HepG2 (cell line): ENCODE measurements around the gene ZCCHC10. TPM values are rescaled to one million over a fixed set of nuclear protein-coding genes. Genes with fewer than 3 reads are reported as not detected.
A peak's percentile ranks its signal among the peaks of the same experiment; 100 is the strongest.

Experiments used
- CHCHD3 ChIP-seq: sonication (generic); formaldehyde crosslinking; IDR thresholded peaks from 2 replicates; pipeline ENCODE4 v1.8.0; 2022; ENCODE audit warnings: mild to moderate bottlenecking, missing genetic modification reagents, moderate library complexity
- CREB3 ChIP-seq: sonication (generic); formaldehyde crosslinking; IDR thresholded peaks from 2 replicates; pipeline ENCODE4 v1.5.0; 2020; ENCODE audit warnings: missing genetic modification reagents
- DNMT3B ChIP-seq: conservative IDR thresholded peaks from 2 replicates; pipeline ENCODE4 v1.6.1; 2016; ENCODE audit warnings: missing biosample characterization, control low read depth
- SMARCC2 ChIP-seq: fragments of 450-650 bp; IDR thresholded peaks from 2 replicates; pipeline ENCODE4 v1.6.1; 2017; ENCODE audit warnings: antibody characterized with exemption, mild to moderate bottlenecking
- SNAPC2 ChIP-seq: sonication (generic); formaldehyde crosslinking; IDR thresholded peaks from 2 replicates; pipeline ENCODE4 v1.8.1; 2022; ENCODE audit warnings: mild to moderate bottlenecking, missing genetic modification reagents
- SPEN ChIP-seq: sonication (generic); formaldehyde crosslinking; IDR thresholded peaks from 2 replicates; pipeline ENCODE4 v1.5.1; 2020; ENCODE audit warnings: low read depth, mild to moderate bottlenecking, missing genetic modification reagents
- USF2 ChIP-seq, 2 experiments: sonication (generic) in 1 of 2; formaldehyde crosslinking in 1 of 2; IDR thresholded peaks; 2 replicates each; pipeline versions ENCODE4 v1.5.1 to v1.6.1; 2011 to 2020; ENCODE audit warnings: borderline replicate concordance in 1 of 2, low read depth in 1 of 2, low read length in 1 of 2, mild to moderate bottlenecking in 1 of 2, missing genetic modification reagents in 1 of 2, moderate library complexity in 1 of 2
- ZBTB38 ChIP-seq: sonication (generic); formaldehyde crosslinking; IDR thresholded peaks from 2 replicates; pipeline ENCODE4 v1.5.1; 2020; ENCODE audit warnings: mild to moderate bottlenecking, missing genetic modification reagents
- ZBTB7B ChIP-seq: sonication (generic); formaldehyde crosslinking; IDR thresholded peaks from 2 replicates; pipeline ENCODE4 v1.4.0; 2020; ENCODE audit warnings: missing genetic modification reagents
- ZFYVE20 ChIP-seq: sonication (generic); formaldehyde crosslinking; IDR thresholded peaks from 2 replicates; pipeline ENCODE4 v1.8.0; 2023; ENCODE audit warnings: low read depth, mild to moderate bottlenecking, moderate library complexity, missing genetic modification reagents, borderline replicate concordance
- ZHX2 ChIP-seq, 2 experiments: sonication (generic) in 1 of 2; formaldehyde crosslinking in 1 of 2; IDR thresholded peaks; 2 replicates each; pipeline versions ENCODE4 v1.6.1 to v1.9.0; 2014 to 2022; ENCODE audit warnings: antibody characterized with exemption in 1 of 2, borderline replicate concordance in 1 of 2, inconsistent platforms in 1 of 2, low read depth in 1 of 2, missing genetic modification reagents in 1 of 2
- ZNF317 ChIP-seq: sonication (generic); formaldehyde crosslinking; IDR thresholded peaks from 2 replicates; pipeline ENCODE4 v1.5.0; 2020; ENCODE audit warnings: mild to moderate bottlenecking, missing genetic modification reagents
- ZNF777 ChIP-seq: sonication (generic); formaldehyde crosslinking; IDR thresholded peaks from 2 replicates; pipeline ENCODE4 v1.4.0; 2020; ENCODE audit warnings: missing genetic modification reagents
- polyA plus RNA-seq, 8 experiments: library from polyadenylated mRNA; depleted of rRNA in 3 of 8; stranded (reverse) in 7 of 8; unstranded in 1 of 8; fragments of >200 nt; fragmentation: Illumina TruSeq in 4 of 8; extraction: Trizol in 4 of 8; gene quantifications; 2 replicates each; pipeline versions ENCODE4 v1.2.1 to v1.2.3, GENCODE V29; 2011 to 2016; ENCODE audit warnings: low read depth in 4 of 8, missing spikeins in 1 of 8, mixed read lengths in 1 of 8; ENCODE audit not compliant: insufficient read depth in 1 of 8
- total RNA-seq, 5 experiments: library from RNA; depleted of rRNA; stranded (reverse); fragments of >200 nt; fragmentation: Illumina TruSeq; extraction: Trizol; gene quantifications; 2 replicates each; pipeline ENCODE4 v1.2.3, GENCODE V29; 2016; ENCODE audit warnings: low read depth in 1 of 5
- TF ChIP-seq, protein P1 (sequence below): sonication (generic); formaldehyde crosslinking; IDR thresholded peaks from 2 replicates; pipeline ENCODE4 v1.9.0; 2021; ENCODE audit warnings: missing genetic modification reagents, borderline replicate concordance

ZCCHC10 gene
- total and polyA plus RNA-seq, 2 of the 13 experiments (the other 11 are each of a cell fraction or from before 2014, with no cell fraction given), result 40.7 to 48.2 TPM

GRCh38 chr5:132963171-132964104 lies 62.9 kb downstream of the ZCCHC10 start, which contains the start of gene AFF4 (continued):
- peak; percentile 86; the same call in 1 of the 2 replicates for TF ChIP-seq ZBTB38 (CRISPR knock-in tag)
- TF ChIP-seq SPEN (CRISPR knock-in tag), result peak; percentile 55; the same call in 1 of the 2 replicates
- TF ChIP-seq, protein P1, sequence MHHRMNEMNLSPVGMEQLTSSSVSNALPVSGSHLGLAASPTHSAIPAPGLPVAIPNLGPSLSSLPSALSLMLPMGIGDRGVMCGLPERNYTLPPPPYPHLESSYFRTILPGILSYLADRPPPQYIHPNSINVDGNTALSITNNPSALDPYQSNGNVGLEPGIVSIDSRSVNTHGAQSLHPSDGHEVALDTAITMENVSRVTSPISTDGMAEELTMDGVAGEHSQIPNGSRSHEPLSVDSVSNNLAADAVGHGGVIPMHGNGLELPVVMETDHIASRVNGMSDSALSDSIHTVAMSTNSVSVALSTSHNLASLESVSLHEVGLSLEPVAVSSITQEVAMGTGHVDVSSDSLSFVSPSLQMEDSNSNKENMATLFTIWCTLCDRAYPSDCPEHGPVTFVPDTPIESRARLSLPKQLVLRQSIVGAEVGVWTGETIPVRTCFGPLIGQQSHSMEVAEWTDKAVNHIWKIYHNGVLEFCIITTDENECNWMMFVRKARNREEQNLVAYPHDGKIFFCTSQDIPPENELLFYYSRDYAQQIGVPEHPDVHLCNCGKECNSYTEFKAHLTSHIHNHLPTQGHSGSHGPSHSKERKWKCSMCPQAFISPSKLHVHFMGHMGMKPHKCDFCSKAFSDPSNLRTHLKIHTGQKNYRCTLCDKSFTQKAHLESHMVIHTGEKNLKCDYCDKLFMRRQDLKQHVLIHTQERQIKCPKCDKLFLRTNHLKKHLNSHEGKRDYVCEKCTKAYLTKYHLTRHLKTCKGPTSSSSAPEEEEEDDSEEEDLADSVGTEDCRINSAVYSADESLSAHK (CRISPR knock-in tag), result 0 out of 2 replicates have a peak, but pooled peaks have one; percentile 44
- no peak for TF ChIP-seq SMARCC2
- TF ChIP-seq ZNF777 (CRISPR knock-in tag), result peak; percentile 86
- TF ChIP-seq ZFYVE20 (CRISPR knock-in tag), result no peak
- peak; percentile 46; the same call in 1 of the 2 replicates for TF ChIP-seq DNMT3B (CRISPR knock-in tag)
- 0 out of 2 replicates have a peak, but pooled peaks have one; percentile 54 for TF ChIP-seq SNAPC2 (CRISPR knock-in tag)
- TF ChIP-seq USF2 (IDR thresholded peaks at IDR 0.05; ENCODE audit: low read depth, low read length), result peak; percentile 99
- TF ChIP-seq USF2 (CRISPR knock-in tag; IDR thresholded peaks at IDR 0.05; ENCODE audit: borderline replicate concordance), result peak; percentile 99
- 0 out of 2 replicates have a peak, but pooled peaks have one; percentile 91 for TF ChIP-seq CHCHD3 (CRISPR knock-in tag)
- TF ChIP-seq CREB3 (CRISPR knock-in tag), result no peak; the same call in none of the 2 replicates
- 0 out of 2 replicates have a peak, but pooled peaks have one; percentile 43 for TF ChIP-seq ZNF317 (CRISPR knock-in tag)
- peak; percentile 87 for TF ChIP-seq ZBTB7B (CRISPR knock-in tag)
- peak; percentile 55; the same call in 1 of the 2 replicates for TF ChIP-seq ZHX2 (IDR thresholded peaks at IDR 0.05; ENCODE audit: low read depth)
- no peak for TF ChIP-seq ZHX2 (CRISPR knock-in tag; IDR thresholded peaks at IDR 0.05; ENCODE audit: borderline replicate concordance)
